Peyer's patch (tissue), 4 donors: ENCODE data around the gene P2RX3.

Source experiments
- POLR2A ChIP-seq, 2 donors: fragments of 450-650 bp; IDR thresholded peaks; one replicate each; pipeline ENCODE4 v1.5.1; 2017; ENCODE audit warnings: antibody characterized with exemption in 2 of 2, mild to moderate bottlenecking in 2 of 2, moderate library complexity in 2 of 2
- TF ChIP-seq, protein P1 (sequence below), 6 experiments: fragments of 450-650 bp in 4 of 6; fragments of 200-600 bp in 2 of 6; sonication (generic) in 1 of 6; IDR thresholded peaks; one replicate each; pipeline ENCODE4 v1.5.1; 2017 to 2019; ENCODE audit warnings: antibody characterized with exemption in 6 of 6, mild to moderate bottlenecking in 3 of 6, moderate library complexity in 1 of 6

DNA sequence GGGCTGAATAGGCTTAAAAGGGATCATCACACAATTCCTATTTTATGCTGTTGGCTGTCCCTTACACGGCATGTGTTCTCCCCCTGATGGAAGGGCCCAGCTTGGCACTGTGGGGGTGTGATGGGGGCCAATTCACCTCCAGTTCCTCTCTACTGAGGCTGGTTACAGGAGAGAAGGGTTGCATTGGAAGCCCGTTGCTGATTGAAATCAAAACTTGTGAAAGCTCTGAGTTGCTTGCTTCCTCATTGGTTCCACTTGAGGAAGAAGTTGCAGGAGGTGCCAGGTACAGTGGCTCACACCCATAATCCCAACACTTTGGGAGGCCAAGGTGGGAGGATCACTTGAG lies 65.6 kb downstream of the P2RX3 start:
- TF ChIP-seq, protein P1, sequence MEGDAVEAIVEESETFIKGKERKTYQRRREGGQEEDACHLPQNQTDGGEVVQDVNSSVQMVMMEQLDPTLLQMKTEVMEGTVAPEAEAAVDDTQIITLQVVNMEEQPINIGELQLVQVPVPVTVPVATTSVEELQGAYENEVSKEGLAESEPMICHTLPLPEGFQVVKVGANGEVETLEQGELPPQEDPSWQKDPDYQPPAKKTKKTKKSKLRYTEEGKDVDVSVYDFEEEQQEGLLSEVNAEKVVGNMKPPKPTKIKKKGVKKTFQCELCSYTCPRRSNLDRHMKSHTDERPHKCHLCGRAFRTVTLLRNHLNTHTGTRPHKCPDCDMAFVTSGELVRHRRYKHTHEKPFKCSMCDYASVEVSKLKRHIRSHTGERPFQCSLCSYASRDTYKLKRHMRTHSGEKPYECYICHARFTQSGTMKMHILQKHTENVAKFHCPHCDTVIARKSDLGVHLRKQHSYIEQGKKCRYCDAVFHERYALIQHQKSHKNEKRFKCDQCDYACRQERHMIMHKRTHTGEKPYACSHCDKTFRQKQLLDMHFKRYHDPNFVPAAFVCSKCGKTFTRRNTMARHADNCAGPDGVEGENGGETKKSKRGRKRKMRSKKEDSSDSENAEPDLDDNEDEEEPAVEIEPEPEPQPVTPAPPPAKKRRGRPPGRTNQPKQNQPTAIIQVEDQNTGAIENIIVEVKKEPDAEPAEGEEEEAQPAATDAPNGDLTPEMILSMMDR (IDR thresholded peaks at IDR 0.05), result no peak
- no peak for TF ChIP-seq POLR2A (IDR thresholded peaks at IDR 0.05)
